GM18517 (cell line): ENCODE data around the gene GPR180.
"Not testable (repeated sequence)": the region's sequence is repeated elsewhere in the genome, so short reads cannot be mapped to it uniquely, and the experiment has no call there.

Source experiments
- ATAC-seq: cut with Tn5 transposase; IDR thresholded peaks from one replicate; pipeline ENCODE4 v1.9.1; 2021; ENCODE audit warnings: mild to moderate bottlenecking, moderate library complexity; ENCODE audit not compliant: unreplicated experiment

Gene GPR180

GRCh38 chr13:94595950-94596574 is 5.6 kb upstream of the GPR180 start, which contains the start of gene TGDS:
TSS of gene TGDS (minus strand) at chr13:94596152. CDS start at chr13:94596136, 16 bp downstream.
- peak; percentile 95 for ATAC-seq

- ATAC-seq, result no peak
These were observed 5.1 kb upstream of the GPR180 start for GRCh38 chr13:94596575-94596971.

GRCh38 chr13:94598281-94598680 is 3.4 kb upstream of the GPR180 start:
- ATAC-seq, result no peak

- no peak for ATAC-seq
These were observed 1.8 kb upstream of the GPR180 start for GRCh38 chr13:94599877-94600276.

GRCh38 chr13:94602467-94602866 is 810 bp downstream of the GPR180 start:
- ATAC-seq, result no peak

GRCh38 chr13:94607056-94607455 is 5.4 kb downstream of the GPR180 start:
- ATAC-seq, result no peak

- ATAC-seq, result no peak
These were observed 6.3 kb downstream of the GPR180 start for GRCh38 chr13:94607939-94608338.

- no peak for ATAC-seq
These were observed 6.9 kb downstream of the GPR180 start for GRCh38 chr13:94608586-94608985.

GRCh38 chr13:94609196-94609595 is 7.5 kb downstream of the GPR180 start:
- no peak for ATAC-seq

GRCh38 chr13:94610475-94610874 is 8.8 kb downstream of the GPR180 start:
- ATAC-seq, result no peak

GRCh38 chr13:94612050-94612449 is 10.4 kb downstream of the GPR180 start:
- ATAC-seq, result no peak

- no peak for ATAC-seq
These were observed 11.4 kb downstream of the GPR180 start for GRCh38 chr13:94613051-94613450.

GRCh38 chr13:94617389-94618000 is 15.8 kb downstream of the GPR180 start:
- peak; percentile 47 for ATAC-seq

- ATAC-seq, result peak; percentile 68
These were observed 18.7 kb downstream of the GPR180 start for GRCh38 chr13:94620286-94620896.

- no peak for ATAC-seq
These were observed 20.7 kb downstream of the GPR180 start for GRCh38 chr13:94622344-94622743.

GRCh38 chr13:94623316-94623715 is 21.7 kb downstream of the GPR180 start:
- no peak for ATAC-seq

GRCh38 chr13:94630858-94631257 is 29.2 kb downstream of the GPR180 start:
- no peak for ATAC-seq

- no peak for ATAC-seq
These were observed 30.7 kb downstream of the GPR180 start for GRCh38 chr13:94632226-94632980.

GRCh38 chr13:94636096-94636495 is 34.4 kb downstream of the GPR180 start:
- not testable (repeated sequence) for ATAC-seq

GRCh38 chr13:94636942-94637578 is 35.4 kb downstream of the GPR180 start:
- ATAC-seq, result no peak

GRCh38 chr13:94637677-94638076 is 36.0 kb downstream of the GPR180 start:
- ATAC-seq, result not testable (repeated sequence)
